DOHH2 (cell line): Measurements from ENCODE around the gene CDC26.

Experiments
- EZH2phosphoT487 ChIP-seq: fragments of 200-600 bp; sonication (generic); IDR thresholded peaks from 2 replicates; pipeline ENCODE4 v1.6.1; 2017; ENCODE audit warnings: borderline replicate concordance, mild to moderate bottlenecking, antibody characterized with exemption, low read length, moderate library complexity, mixed read lengths
- TF ChIP-seq, protein P1 (sequence below): fragments of 200-600 bp; sonication (generic); IDR thresholded peaks from one replicate; pipeline ENCODE4 v1.5.1; 2014; ENCODE audit warnings: antibody characterized with exemption, mild to moderate bottlenecking, low read depth, low read length; ENCODE audit not compliant: poor library complexity, severe bottlenecking

DNA sequence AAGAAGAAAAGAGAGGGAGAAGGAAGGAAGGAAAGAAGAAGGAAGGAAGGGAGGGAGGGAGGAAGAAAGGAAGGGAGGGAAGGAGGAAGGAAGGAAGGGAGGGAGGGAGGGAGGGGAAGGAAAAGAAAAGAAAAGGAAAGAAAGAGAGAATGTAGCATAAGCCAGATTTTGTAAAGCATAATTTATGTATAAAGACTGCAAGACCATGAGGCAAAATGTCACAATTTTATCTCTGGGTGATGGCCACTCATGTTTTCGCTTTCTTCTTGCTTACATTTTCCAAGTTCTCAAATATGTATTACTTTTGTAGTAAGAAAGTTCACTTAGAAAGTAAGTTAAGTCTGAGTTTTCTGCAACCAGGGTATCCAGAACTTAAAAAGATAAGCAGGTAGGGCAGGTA is 31.2 kb upstream of the CDC26 start:
- TF ChIP-seq, protein P1, sequence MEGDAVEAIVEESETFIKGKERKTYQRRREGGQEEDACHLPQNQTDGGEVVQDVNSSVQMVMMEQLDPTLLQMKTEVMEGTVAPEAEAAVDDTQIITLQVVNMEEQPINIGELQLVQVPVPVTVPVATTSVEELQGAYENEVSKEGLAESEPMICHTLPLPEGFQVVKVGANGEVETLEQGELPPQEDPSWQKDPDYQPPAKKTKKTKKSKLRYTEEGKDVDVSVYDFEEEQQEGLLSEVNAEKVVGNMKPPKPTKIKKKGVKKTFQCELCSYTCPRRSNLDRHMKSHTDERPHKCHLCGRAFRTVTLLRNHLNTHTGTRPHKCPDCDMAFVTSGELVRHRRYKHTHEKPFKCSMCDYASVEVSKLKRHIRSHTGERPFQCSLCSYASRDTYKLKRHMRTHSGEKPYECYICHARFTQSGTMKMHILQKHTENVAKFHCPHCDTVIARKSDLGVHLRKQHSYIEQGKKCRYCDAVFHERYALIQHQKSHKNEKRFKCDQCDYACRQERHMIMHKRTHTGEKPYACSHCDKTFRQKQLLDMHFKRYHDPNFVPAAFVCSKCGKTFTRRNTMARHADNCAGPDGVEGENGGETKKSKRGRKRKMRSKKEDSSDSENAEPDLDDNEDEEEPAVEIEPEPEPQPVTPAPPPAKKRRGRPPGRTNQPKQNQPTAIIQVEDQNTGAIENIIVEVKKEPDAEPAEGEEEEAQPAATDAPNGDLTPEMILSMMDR = no peak
- no peak for TF ChIP-seq EZH2phosphoT487
